ENCODE measurements around the gene FAM131A.

FAM131A gene

DNA sequence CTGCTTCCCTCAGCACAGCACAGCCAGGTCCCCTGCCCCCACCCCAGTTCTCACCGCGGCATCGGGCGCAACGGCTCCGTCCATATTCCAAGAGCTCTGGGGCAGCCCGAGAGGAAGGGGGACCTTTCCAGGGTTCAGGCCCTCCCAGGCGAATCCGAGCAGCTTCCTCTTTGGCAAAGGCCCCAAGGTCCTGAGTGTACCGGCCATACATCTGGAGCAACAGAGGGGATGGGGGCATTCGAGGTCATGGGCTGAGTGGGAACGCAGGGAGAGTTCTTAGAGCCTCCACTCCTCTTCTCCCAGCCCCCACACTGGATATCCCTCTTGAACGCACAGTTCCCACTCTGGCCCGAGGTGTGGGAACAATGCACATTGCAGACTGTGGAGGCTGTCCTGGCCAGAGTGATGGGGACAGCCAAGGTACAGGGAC is 21.5 kb downstream of the FAM131A start:
- DNase-seq = no peak

DNA sequence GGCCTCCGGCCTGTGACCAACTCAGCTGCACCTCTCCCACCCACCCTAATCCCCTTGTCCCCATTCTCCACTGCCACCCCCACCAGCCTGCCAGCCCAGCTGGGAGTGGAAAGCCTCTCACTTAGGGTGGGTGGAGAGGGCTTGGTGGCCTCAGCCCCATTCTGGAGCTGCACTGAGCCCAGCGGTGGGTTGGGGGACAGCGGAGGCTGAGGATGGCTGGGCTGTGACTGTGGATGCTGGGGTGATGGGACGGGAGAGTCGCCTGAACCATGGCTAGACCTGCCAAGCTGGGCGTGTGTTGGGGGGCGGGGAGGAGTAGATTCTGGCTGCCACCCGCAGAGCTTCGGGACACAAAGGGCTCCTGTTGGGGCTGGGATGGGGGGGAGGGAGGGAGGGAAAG is 22.2 kb downstream of the FAM131A start:
- no peak for DNase-seq

DNA sequence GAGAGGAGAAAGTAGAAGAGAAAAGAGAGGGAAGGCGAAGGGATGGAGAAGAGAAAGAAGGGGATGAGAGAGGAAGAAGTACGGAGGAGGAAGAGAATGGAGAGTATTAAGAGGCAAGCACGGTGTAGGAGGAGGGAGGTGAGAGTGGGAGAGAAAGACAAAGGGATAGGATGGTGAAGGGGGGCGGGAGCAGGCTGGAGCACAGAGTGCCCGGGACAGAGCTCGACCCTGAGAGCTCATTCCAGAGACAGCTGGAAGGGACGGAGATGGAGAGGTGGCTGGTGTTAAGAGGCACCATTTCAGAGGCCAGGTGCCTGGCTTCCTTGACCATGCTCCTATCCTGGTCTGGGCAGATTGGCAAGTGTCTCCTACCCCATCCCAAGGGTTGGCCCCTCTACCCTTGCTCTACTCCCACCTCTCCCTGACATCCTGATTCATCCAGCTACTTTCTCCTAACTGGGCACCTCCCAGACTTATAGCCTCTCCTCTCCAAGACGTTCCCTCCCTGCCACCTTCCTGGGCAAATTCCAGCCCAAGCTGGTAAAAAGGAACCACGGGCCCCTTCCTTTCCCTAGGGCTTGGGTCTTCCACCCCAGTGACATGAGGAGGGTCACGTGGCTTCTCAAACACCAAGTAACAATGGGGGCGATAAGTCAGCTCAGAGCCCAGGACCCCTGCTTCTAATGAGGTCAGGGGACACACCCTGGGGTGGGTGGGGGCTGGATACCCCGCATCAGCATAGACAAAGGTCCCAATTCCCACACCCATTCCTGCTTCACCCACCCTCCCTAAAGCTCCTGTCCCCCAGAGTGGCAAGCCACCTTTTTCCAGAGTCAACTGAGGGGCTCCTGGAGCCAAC is 22.9 kb downstream of the FAM131A start:
- no peak for DNase-seq

DNA sequence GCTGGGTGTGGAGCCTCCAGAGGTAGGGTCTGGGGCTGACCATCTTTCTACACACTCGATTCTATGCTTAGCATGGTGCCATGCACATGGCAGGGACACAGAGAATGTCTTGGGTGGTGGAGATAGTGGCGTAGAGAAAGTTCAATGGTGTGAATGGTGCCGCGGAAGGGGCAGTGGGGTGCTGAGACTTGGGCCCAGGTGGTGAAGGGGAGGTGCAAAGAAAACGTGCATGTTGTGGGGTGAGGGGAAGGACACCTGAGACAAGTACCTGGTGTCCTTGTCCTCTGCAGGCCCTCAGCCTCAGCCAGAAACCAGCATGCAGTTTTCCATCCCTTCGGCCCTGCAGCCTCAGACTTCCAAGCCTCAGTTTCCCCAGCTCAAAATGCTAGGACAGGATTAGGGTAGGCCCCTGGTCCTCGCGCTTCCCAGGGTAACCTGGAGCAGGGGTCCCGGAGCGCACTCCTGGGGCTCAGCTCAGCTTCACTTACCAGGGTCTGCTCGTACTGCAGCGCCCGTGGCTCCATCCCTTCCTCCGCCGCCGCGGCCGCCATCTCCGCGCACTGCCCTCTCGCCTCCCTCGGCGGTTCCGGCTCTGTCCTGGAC is 23.6 kb downstream of the FAM131A start:
- no peak for DNase-seq

DNA sequence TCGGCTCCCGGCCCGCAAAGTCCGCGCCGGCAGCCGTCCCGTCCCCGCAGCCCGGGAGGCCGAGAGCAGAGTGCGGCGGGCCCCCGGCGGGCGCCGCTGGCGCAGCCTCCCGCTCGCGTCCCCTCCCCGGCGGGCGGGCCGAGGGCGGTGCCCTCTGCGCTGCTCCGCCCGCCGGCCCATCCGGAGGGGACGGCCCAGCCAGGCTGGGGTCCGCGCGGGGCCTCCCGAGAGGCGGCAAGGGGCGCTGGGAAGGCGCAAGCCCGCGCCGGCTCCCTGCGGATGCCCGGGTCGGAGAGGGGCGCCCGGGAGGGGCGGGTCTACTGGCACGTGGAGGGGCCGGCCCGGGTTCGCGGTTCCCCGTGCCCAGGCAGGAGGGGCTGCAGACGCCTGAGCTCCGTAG is 24.1 kb downstream of the FAM131A start, which contains the start of the genes CLCN2 and POLR2H:
TSS of gene CLCN2 (minus strand) at position 74 of the 400 bp plus-strand sequence. CDS start 126 bp downstream, outside the sequence.
TSS of gene POLR2H (plus strand) at position 179 of the 400 bp plus-strand sequence. CDS start 1,783 bp downstream, outside the sequence.
- DNase-seq = peak; percentile 28

DNA sequence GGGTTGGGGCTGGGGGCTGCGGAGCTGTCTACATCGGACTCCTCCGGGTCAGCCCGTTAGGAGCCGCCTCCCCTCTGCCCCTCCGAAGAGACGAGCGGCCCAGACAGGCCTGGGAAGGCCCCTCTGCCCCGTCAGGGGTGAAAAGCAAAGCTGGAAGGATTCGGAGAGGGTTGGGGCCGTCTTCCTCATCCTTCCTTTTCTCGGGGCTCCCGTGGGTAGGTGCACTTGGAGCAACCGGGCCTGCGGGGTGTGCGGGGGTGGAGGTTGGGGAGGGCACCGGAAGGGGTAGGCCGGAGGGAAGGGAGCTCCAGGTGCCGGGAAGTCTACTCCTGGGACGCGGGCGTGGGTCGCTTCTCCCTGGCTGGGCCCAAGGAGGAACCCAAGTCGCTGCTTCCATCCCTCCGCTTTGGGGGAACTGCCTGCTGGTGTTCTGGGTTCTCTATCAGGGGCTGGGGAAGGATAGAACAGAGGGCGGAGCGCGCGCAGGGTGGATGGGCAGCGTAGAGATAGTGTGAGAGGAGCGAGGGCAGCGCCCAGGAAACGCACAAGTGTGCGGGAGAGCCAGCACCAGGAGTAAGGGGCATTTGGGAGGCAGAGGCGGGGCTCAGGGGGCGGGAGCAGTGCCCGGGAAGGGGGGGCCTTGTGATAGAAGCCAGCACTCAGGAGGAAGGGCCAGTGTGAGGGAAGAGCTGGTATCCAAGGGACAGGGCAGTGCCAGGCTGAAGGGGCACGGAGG is 24.7 kb downstream of the FAM131A start:
- DNase-seq = no peak

DNA sequence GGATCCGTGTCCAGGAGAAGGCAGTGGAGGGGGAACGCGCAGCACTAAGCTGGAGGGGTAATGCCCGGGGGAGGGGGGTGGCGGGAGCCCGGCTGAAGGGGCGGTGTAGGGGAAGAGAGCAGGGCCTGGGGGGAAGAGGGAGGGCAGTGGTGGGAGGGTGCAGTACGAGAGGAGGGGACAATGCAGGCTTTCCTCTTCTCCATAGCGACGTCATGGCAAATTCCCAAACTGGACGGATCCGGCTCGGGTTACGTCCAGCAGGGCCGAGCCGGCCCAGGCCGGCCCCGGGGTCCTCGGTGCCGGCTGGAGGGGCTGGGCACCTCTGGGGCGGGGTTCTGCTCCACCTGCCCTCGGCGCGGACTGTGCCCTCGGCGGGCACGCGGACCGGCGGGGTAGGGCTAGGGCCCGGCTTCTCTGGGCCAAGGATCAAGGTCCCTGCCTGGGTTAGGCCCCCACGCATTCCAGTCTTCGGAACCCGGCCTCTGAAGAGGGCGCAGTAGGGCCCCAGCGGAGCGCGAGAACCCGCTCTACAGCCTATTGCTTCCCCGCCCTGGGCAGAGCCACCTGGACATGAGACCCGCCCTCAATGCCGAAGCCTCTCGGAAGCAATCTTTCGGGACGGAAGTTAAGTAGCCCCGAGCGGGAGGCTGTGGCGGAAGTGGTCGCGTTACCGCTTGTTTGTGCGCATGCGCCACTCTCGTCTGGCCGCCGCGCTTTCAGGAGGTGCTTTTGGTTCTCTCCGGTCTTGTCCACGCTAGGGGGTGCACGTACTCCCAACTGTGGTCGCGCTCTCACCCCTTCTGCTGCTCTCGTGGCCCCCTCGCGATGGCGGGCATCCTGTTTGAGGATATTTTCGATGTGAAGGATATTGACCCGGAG is 25.5 kb downstream of the FAM131A start:
- DNase-seq = peak; percentile 89

DNA sequence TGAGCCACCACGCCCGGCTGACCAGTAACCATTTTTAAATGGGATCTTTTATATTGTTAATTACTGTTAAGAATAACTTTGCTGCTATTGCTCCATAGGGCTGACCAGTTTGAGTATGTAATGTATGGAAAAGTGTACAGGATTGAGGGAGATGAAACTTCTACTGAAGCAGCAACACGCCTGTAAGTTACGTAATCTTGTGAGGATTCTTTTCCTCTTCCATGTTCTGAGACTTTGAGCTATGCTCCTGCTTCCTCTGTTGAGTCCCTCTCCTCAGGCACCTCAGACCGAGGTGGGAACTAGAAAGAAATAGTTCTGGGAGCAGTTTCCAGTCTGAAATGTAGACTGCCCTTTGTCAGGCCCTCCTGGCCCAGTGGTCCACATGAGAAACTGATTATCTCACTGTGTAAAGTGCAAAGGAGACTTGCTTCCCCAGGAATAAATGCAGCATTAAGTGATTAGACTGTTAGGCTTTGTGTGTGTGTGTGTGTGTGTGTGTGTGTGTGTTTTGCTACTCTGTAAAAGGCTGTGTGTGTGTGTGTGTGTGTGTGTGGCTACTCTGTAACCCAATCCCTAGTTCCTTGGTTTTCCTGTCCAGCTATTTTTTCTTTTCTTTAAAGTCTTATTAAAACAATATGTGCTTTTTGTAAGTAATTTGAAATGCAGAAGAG is 29.4 kb downstream of the FAM131A start:
- DNase-seq = no peak

DNA sequence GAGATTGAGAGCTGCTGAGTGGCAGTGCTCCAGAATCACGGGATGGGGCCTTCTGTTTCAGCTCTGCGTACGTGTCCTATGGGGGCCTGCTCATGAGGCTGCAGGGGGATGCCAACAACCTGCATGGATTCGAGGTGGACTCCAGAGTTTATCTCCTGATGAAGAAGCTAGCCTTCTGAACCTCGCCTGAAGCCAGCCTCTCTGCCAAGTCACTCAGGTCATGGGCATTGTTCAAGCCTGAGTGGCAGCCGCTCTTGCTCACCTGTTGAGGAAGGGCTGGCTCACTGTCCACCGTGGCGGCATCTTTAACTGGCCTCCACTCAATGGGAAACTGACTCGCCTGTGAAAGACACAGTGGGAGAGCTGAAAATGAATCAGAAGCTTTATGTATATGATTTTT is 30.7 kb downstream of the FAM131A start:
- DNase-seq = no peak

DNA sequence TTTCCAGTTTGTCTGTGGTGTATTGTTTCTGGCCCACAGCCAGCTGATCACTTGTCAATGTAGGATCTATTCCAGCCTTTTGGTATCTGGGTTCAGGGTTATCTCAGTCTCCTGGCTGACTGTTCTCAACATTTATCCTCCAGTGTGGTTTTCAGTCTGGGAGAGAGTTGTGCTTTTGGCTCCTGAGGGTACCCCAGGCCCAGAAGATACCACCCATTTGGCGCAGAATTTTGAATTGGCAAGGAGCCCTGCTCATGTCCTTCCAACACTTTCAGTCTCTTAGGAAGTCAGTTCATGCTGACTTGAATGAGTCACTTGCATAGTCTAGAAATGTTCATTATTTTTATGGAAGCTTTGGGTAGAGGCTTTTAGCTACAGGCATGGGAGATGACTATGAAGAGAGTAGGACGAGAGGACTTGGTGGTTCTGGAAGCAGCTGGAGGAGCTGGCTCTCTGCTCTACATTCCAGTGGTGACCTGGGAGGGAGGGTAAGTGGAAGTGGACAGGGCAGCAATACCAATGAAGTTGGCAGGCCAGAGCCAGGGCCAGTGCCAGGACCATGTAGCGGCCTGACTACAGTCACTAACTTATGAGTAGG is 31.3 kb downstream of the FAM131A start:
- DNase-seq = no peak

DNA sequence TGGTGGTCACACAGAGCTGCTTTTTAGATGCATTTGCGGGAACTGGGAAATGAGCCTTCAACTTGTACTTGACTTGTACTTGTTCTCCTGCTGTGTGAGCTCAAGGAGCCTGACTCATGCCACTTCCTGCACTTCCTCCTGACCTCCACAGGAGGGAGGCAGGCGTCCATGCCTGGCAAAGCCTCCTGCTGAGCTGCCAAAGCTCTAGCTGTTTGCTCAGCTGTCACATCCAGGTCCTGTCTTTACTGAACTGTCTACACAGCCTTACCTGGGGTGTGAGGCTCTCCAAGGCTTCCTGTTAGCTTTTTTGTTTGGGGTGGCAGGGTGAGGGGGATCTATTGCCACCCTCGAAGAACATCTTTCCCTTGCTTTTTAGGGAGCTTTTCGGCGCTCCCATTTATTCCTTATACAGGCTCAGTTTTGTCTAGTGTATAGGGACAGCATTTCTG is 34.2 kb downstream of the FAM131A start:
- DNase-seq = peak; percentile 48

DNA sequence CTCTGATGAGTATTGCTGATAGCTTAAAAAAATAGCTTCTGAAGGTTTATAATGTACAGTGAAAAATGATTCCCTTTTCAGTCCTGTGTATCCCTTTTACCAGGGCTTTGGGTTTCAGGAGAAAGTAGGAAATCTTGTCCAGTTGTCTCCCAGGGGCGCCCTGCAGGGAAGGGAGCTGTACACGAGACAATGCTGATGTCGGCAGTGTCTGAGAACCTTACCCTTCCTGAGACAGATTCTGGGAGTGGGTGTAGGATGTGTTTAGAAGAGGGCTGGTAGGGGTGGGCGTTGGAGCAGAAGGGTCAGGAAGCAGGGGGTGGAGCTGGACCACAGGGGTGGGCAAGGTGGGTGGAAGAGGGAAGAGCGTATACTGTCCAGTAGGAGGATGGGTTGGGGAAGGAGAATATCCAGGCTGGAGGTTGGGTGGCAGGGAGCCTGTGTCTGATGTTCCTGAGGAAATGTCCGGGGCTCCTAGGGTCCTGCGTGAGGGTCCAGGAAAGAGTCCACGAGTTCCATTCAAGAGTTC is 35.0 kb downstream of the FAM131A start:
- DNase-seq = no peak

DNA sequence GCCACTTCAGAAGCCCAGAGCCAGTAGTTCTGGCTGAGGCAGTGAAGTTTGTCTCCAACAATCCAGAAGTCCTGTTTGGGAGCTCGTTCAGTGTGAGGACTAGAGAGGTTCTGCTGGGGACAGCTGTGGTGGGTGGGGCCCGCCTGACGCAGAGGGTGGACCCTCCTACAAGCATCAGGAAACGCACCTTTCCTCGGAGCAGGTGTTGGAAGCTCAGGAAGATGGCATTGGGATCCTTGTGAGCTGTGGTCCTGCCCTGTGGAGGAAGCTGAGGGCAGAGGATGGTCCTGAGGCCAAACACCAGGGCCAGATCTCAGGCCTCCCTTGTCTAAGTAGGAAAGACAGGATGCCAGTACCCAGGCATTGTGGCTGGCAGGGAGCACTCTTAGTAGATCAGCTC is 35.5 kb downstream of the FAM131A start:
- DNase-seq = no peak

DNA sequence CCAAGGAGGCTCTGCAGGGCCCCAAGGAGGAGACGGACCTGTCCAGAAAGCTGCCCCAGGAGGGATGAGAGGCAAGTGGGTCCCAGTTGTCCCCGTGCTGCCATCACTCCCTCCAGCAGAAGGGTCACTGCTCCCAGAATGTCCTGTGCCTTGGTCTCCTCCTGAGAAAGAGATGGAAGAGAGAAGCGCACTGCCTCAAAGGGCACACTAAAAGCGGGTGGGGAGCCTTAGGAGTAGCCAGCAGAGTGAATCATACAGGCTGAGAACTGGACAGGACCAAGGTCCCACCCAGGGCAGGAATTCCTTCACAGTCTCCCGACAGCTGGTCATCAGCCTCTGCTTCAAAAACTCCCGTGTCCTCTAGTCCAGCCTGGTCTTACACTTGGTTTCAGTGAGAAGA is 36.0 kb downstream of the FAM131A start:
- no peak for DNase-seq

DNA sequence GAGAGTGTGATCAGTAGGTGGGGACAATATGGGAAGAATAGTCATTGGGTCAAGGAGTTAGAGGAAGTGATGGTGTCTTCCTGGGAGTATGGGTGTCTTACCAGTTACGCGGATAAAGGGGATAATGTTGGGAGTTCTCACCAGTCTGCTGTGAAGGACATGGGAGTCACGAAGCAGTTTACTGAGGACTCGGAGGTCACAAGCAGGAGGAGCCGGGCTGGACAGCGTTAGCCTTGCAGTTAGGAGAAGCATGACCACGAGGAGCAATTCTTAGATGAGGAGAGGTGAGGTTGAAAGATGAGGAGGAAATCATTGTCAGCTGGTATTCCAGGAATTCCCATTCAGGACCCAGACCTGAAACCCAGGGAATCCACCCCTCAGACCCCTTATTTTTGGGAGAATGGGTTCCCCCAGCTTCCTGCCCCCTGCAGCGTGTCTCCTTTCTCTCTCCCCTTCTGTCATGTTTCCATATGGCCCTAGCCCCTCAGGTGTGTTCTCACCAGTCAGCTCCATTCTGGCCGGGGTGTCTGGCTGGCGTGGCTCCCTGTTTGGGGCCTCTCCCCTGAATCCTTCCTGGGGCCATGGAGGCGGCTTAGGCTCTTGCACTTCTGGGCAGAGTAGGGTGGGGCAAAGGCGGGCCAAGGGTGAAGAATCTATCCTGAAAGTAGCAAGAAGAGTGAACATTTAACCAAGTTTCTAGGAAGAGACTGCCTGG is 38.5 kb downstream of the FAM131A start:
- DNase-seq = no peak

DNA sequence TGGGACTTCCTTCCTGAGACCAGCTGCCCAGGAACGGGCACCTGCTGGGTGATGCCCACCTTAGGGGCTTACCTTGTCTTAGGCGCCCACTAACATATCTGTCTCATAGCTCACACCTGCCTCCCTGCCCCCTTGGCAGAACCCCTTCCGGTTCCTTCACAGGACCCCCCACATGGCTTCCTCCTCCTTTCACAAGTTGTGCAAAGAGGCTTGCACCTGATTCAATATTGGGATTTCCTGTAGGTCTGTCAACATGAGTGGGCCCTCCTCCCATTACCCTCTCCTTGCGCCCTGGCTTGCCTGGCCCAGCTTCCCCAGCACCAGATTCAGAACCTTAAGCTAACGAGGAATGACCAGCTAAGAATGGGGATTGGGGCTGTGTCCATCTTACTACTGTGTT is 40.0 kb downstream of the FAM131A start:
- no peak for DNase-seq

DNA sequence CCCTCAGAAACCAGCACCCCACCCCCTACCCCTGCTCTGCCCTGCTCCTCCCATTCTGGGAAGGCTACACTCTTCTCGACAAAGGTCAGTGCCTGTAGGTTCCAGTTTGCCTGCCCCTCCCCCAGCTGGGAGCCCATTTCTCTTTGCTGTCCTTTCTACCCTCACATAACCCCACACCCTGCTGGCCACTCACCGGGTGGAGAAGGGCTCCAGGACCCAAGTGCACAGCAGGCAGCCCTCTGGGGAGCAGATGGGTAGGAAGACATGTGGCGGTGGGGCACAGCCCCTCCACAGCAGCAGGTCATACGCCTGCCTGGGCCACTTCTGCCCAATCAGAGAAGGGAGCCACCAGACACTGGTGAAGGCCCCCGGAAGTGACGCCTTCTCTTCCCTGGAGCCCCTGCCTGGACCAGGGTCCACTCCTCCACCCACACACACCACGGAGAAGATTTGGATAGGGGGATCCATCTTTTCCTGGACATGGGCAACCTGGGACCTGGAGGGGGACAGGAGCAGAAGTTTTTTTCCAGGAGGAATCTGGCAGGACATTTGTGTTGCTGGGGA is 40.6 kb downstream of the FAM131A start, which contains the start of gene THPO:
TSS of gene THPO (minus strand) at position 326 of the 564 bp plus-strand sequence. CDS start 1,948 bp downstream, outside the sequence.
- DNase-seq = no peak

DNA sequence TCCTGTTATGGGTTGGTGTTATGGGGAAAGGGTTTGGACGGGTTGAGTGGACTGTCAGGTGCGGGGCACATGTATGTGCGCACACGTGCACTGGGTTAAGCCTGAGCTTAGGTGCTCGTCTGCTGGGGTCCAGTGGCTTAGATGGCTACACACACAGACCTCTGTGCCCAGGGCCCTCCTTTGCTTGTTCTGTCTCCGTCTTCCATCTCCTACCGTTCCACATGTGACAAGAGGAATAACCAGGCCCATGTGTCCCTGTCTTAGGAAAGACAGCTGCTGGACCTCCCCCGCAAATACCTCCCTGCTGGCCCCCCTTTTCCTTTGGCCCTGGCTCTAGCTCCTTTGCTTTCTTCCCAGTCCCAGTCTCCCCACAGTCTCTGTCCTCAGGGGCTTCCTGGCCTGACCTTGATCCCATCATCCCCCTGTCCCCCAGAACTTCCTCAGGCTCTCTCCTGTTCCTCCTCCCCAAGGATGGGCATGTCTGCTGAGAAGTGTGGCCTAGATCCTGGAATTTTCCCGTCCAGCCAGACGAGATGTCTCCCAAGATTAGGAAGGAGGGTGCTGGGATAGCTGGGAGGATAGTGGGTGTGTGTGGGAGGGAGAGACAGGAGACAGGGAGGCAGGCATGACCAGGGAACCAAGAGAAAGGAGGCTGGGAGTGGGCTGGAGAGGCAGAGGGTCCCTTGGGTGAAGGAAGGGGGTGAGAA is 41.4 kb downstream of the FAM131A start:
- no peak for DNase-seq
